Keratinocyte (primary cell): ENCODE data around the gene PRMT2. TPM values are rescaled to one million over a fixed set of nuclear protein-coding genes. Genes with fewer than 3 reads are reported as not detected.

Source experiments
- DNase-seq: peaks from one replicate; pipeline ENCODE4 v3.0.0-alpha.2; 2011; ENCODE audit warnings: low read depth, missing footprints, low spot score
- FAIRE-seq: peaks from 2 replicates; lab custom pipeline; 2011; peaks lifted over from hg19 to GRCh38; lab: Jason Lieb, UNC
- H2AFZ ChIP-seq: 2 replicates; pipeline ENCODE4 v1.6.0; 2012; ENCODE audit warnings: low read length, control low read depth, inconsistent platforms; ENCODE audit not compliant: control insufficient read depth
- H3K27ac ChIP-seq: 2 replicates; pipeline ENCODE4 v1.5.1; 2011; ENCODE audit warnings: low read length; ENCODE audit not compliant: control insufficient read depth, insufficient read depth
- H3K27me3 ChIP-seq: 3 replicates; pipeline ENCODE4 v1.6.0; 2011; ENCODE audit warnings: low read length; ENCODE audit not compliant: control insufficient read depth, insufficient read depth; ENCODE audit errors: extremely low read depth
- H3K36me3 ChIP-seq, 2 experiments: 2 replicates in 1 of 2; 3 replicates in 1 of 2; pipeline ENCODE4 v1.5.1; 2011; ENCODE audit warnings: low read length in 2 of 2, mild to moderate bottlenecking in 1 of 2; ENCODE audit not compliant: control insufficient read depth in 2 of 2, insufficient read depth in 2 of 2; ENCODE audit errors: extremely low read depth in 1 of 2
- H3K4me1 ChIP-seq: 3 replicates; pipeline ENCODE4 v1.5.1; 2011; ENCODE audit warnings: low read length; ENCODE audit not compliant: control insufficient read depth, insufficient read depth; ENCODE audit errors: extremely low read depth
- H3K4me2 ChIP-seq: 3 replicates; pipeline ENCODE4 v1.6.0; 2011; ENCODE audit warnings: low read depth, low read length; ENCODE audit not compliant: control insufficient read depth, insufficient read depth; ENCODE audit errors: extremely low read depth
- H3K4me3 ChIP-seq, 3 experiments: fragments of 200-600 bp in 1 of 3; sonication (generic) in 1 of 3; 2 replicates in 2 of 3; 3 replicates in 1 of 3; pipeline ENCODE4 v1.5.1; 2011 to 2016; ENCODE audit warnings: low read length in 3 of 3, mild to moderate bottlenecking in 3 of 3, control low read depth in 2 of 3, inconsistent platforms in 1 of 3, low read depth in 1 of 3, mixed read lengths in 1 of 3, mixed run types in 1 of 3, moderate library complexity in 1 of 3; ENCODE audit not compliant: control insufficient read depth in 2 of 3, insufficient read depth in 2 of 3; ENCODE audit errors: extremely low read depth in 1 of 3
- H3K79me2 ChIP-seq: 2 replicates; pipeline ENCODE4 v1.6.0; 2012; ENCODE audit warnings: low read length; ENCODE audit not compliant: control insufficient read depth, insufficient read depth
- H3K9ac ChIP-seq: 3 replicates; pipeline ENCODE4 v1.6.0; 2011; ENCODE audit warnings: low read length; ENCODE audit not compliant: control insufficient read depth, insufficient read depth; ENCODE audit errors: extremely low read depth
- H3K9me1 ChIP-seq: 3 replicates; pipeline ENCODE4 v1.6.0; 2011; ENCODE audit warnings: low read length; ENCODE audit not compliant: control insufficient read depth, insufficient read depth; ENCODE audit errors: extremely low read depth
- H3K9me3 ChIP-seq: 2 replicates; pipeline ENCODE4 v1.5.1; 2012; ENCODE audit warnings: low read depth, low read length; ENCODE audit not compliant: control insufficient read depth
- H4K20me1 ChIP-seq: 3 replicates; pipeline ENCODE4 v1.6.0; 2011; ENCODE audit warnings: low read length; ENCODE audit not compliant: control insufficient read depth, insufficient read depth; ENCODE audit errors: extremely low read depth
- CTCF ChIP-seq, 3 experiments: IDR thresholded peaks in 1 of 3; conservative IDR thresholded peaks in 1 of 3; optimal IDR thresholded peaks in 1 of 3; 2 replicates in 2 of 3; 3 replicates in 1 of 3; pipeline versions ENCODE3 to v1.5.1; 2011; ENCODE audit warnings: low read length in 3 of 3, mild to moderate bottlenecking in 3 of 3, moderate library complexity in 2 of 3, control low read depth in 1 of 3, inconsistent platforms in 1 of 3; ENCODE audit not compliant: insufficient read depth in 2 of 3; ENCODE audit errors: extremely low read depth in 1 of 3
- EZH2 ChIP-seq: IDR thresholded peaks from one replicate; pipeline ENCODE4 v1.6.1; 2012; ENCODE audit warnings: inconsistent platforms, mild to moderate bottlenecking, low read length, moderate library complexity
- dilution Hi-C: fragments of 300-500 bp; cut with MboI; formaldehyde crosslinking; loops from one replicate; pipeline ENCODE4 v1.7.0; 2020; ENCODE audit warnings: low sequenced_read_pairs; ENCODE audit not compliant: extremely low pct_ligation_motif_present
- polyA plus RNA-seq, 5 experiments: library from polyadenylated mRNA; depleted of rRNA in 3 of 5; stranded (reverse) in 3 of 5; stranded (forward) in 1 of 5; unstranded in 1 of 5; fragments of >200 nt; gene quantifications; 1 replicate in 1 of 5; 2 replicates in 3 of 5; 3 replicates in 1 of 5; pipeline versions ENCODE4 v1.2.1 to v1.2.3, GENCODE V29; 2011 to 2012; ENCODE audit warnings: missing spikeins in 2 of 5, low read depth in 1 of 5, low replicate concordance in 1 of 5

PRMT2 gene
- polyA plus RNA-seq, 1 donor (not counting 4 experiments of a cell fraction or from before 2014, with no cell fraction given): 97.3 TPM

DNA sequence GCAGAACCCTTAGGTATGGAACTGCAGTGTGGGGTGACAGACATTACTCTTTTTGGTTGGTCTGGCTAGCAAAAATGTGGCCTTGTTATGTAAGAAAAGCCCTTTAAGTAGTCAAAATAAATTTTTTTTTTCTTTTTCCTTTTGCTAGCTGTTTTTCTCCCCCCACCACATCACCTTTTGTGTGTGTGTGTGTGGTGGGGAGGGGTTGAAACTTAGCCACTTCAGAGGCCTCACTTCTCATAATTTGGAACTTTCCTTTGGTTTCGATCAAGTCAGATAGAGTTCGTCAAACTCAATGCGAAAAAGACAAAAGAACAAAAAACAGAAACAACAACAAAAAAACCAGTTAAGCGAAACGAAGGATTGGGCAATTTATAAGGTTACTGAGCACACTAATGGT is 1.9 kb upstream of the PRMT2 start:
- Histone ChIP-seq H3K4me2 (no peak overlapping the region), H3K27me3 (no peaks in the 10 kb centered on the region), H3K27ac (no peak overlapping the region), H3K79me2 (peaks cover 28% of the 10 kb centered on the region), H3K4me3 (no peak overlapping the region), H3K9me1 (no peaks in the 10 kb centered on the region), H3K9me3 (no peaks in the 10 kb centered on the region), H3K4me1 (peaks cover 30% of the 10 kb centered on the region), H2AFZ (no peak overlapping the region), H3K9ac (no peak overlapping the region), H3K36me3 (peaks cover 0 to 9% of the 10 kb centered on the region in 2 experiments), H4K20me1 (peaks cover 5% of the 10 kb centered on the region)
- no peak for TF ChIP-seq CTCF (optimal IDR thresholded peaks at IDR 0.05 in 1 of 3, IDR thresholded peaks at IDR 0.05 in 1 of 3, conservative IDR thresholded peaks at IDR 0.05 in 1 of 3; ENCODE audit: extremely low read depth in 1 of 3, insufficient read depth in 2 of 3, low read length in 3 of 3)
- TF ChIP-seq EZH2: no peak
- no peak for FAIRE-seq
- dilution Hi-C loops: no loop called here
- DNase-seq: no peak

DNA sequence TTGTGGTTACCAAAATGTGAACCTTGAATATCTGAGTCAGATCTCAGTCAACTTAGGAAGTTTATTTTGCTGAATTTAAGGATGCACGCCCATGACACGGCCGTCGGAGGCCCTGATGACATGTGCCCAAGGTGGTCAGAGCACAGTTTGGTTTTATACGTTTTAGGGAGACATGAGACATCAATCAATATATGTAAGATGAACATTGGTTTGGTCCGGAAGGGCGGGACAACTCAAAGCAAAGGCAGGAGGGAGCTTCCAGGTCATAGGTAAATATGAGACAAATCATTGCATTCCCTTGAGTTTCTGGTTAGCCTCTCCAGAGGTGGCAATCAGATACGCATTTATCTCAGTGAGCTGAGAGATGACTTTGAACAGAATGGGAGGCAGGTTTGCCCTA is 1.0 kb upstream of the PRMT2 start:
- peak overlapping the region; percentile 100 for H3K9ac ChIP-seq
- FAIRE-seq (no peak), DNase-seq (no peak)
- peaks cover 36% of the 10 kb centered on the region for H3K79me2 ChIP-seq
- H3K27ac ChIP-seq: peak overlapping the region; percentile 97
- peak overlapping the region; percentile 89 for H2AFZ ChIP-seq
- no peaks in the 10 kb centered on the region for H3K9me1 ChIP-seq
- TF ChIP-seq CTCF (optimal IDR thresholded peaks at IDR 0.05 in 1 of 3, IDR thresholded peaks at IDR 0.05 in 1 of 3, conservative IDR thresholded peaks at IDR 0.05 in 1 of 3; ENCODE audit: extremely low read depth in 1 of 3, insufficient read depth in 2 of 3, low read length in 3 of 3) (no peak), EZH2 (no peak)
- dilution Hi-C loops: no loop called here
- H3K4me2 ChIP-seq: peak overlapping the region; percentile 97
- H4K20me1 ChIP-seq: peaks cover 5% of the 10 kb centered on the region
- H3K4me3 ChIP-seq: peak overlapping the region in 2 of 3 experiments; percentile 79 to 99
- H3K27me3 ChIP-seq: no peaks in the 10 kb centered on the region
- peaks cover 0 to 9% of the 10 kb centered on the region in 2 experiments for H3K36me3 ChIP-seq
- peaks cover 30% of the 10 kb centered on the region for H3K4me1 ChIP-seq
- H3K9me3 ChIP-seq: no peaks in the 10 kb centered on the region
